Subcutaneous abdominal adipose tissue (tissue), 5 donors: ENCODE measurements around the gene TCFL5.

Experiments
- H3K27ac ChIP-seq: one replicate; pipeline ENCODE4 v1.7.0; 2013; ENCODE audit warnings: low read depth, mild to moderate bottlenecking, inconsistent platforms, low read length, moderate library complexity
- H3K27me3 ChIP-seq, 5 donors: one replicate each; pipeline ENCODE4 v1.7.0; 2013; ENCODE audit warnings: low read length in 5 of 5, inconsistent platforms in 1 of 5; ENCODE audit not compliant: control insufficient read depth in 5 of 5, insufficient read depth in 4 of 5
- H3K36me3 ChIP-seq, 5 donors: one replicate each; pipeline ENCODE4 v1.7.0; 2013; ENCODE audit warnings: low read length in 5 of 5; ENCODE audit not compliant: control insufficient read depth in 5 of 5, insufficient read depth in 5 of 5
- H3K4me1 ChIP-seq, 5 donors: one replicate each; pipeline ENCODE4 v1.7.0; 2013; ENCODE audit warnings: low read length in 5 of 5, mild to moderate bottlenecking in 3 of 5, moderate library complexity in 1 of 5; ENCODE audit not compliant: control insufficient read depth in 5 of 5, insufficient read depth in 5 of 5
- H3K4me3 ChIP-seq, 5 donors: one replicate each; pipeline ENCODE4 v1.7.0; 2013; ENCODE audit warnings: low read length in 5 of 5, low read depth in 1 of 5
- H3K9ac ChIP-seq, 5 donors: one replicate each; pipeline ENCODE4 v1.7.0; 2013; ENCODE audit warnings: low read length in 5 of 5, mild to moderate bottlenecking in 4 of 5, moderate library complexity in 3 of 5
- H3K9me3 ChIP-seq, 5 donors: one replicate each; pipeline ENCODE4 v1.7.0; 2013; ENCODE audit warnings: low read length in 5 of 5; ENCODE audit not compliant: control insufficient read depth in 5 of 5
- donor health status: healthy.
- donor health status: healthy.
- donor health status: healthy.
- donor health status: healthy.
- donor health status: healthy.

TCFL5 gene

DNA sequence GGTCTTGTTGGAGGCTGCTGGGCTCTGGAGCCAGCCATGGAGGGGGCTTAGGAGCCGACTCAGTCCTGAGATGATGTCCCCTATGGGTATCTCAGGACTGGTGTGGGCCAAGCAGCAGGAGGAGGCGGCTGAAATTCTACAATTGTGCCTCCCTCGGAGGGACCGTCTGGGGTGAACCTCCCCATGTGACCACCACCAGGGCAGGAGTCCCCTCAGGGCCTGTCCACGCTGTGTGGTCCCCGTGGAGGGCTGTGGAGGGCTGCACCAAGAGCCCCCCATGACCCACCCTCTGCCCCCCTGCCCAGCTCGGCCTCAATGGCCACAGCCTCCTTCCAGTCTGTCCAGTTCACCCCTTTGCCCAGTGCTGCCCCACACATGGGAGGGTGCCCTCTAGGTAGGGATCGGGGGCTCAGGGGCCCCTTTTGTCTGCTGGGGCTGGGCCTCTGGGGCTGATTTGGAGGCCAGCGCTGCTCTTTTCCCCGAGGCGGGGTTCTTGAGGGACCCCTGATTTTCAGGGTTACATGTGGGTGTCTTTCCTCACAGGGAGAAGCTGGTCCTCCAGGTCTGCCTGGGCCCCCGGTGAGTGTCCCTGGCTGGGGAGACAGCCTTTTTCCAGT is 43.5 kb downstream of the TCFL5 start:
- Histone ChIP-seq H3K9ac (peak overlapping the region in 1 of 5 donors; percentile 33), H3K27me3 (peaks cover 38 to 54% (median 46%) of the 10 kb centered on the region in 5 donors), H3K36me3 (peaks cover 0 to 8% (median 2%) of the 10 kb centered on the region in 5 donors), H3K4me3 (no peak overlapping the region), H3K4me1 (peaks cover 0 to 53% (median 36%) of the 10 kb centered on the region in 5 donors), H3K9me3 (no peaks in the 10 kb centered on the region), H3K27ac (no peak overlapping the region)

DNA sequence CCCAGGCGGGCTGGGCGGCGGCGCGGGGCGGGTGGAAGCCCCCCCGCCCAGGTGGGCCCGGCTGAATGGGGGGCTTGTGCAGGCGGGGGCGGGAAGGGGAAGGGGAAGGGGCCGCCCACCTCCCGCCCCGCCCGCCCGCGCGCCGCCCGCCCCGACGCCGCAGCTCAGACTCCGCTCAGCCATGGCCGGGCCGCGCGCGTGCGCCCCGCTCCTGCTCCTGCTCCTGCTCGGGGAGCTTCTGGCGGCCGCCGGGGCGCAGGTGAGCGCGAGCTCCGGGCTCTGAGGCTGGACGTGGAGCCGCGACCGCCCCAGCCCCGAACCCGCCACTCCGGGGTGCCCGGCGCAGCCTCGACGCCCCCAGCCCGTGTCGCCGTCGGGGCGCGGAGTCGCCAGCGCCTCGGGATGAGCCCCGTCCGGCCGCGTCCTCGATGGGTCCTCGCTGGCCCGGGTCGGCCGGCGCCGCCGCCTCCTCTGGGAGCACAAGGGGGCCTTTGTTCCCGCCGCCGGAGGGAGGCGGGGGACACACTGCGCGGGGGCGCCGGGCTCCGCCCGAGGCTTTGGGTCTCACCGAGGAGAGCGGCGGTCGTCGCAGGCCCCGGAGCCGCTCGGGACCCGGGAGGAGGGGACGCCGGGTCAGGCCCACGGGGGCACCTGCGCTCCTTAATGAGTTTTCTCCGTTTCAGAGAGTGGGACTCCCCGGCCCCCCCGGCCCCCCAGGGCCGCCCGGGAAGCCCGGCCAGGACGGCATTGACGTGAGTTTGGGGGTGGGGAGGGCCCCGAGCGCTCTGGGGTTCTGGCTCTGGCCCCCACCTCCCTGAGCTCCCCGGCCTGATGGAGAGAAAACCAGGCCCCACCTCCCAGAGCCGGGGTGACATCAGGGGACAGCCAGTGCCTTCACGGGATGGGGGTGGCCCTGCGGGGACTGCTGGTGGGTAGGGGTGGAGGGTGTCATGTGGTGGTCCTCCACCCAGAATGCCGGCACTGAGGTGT is 44.4 kb downstream of the TCFL5 start, which contains the start of gene COL9A3:
Gene COL9A3, plus strand, starts transcription at position 167 of the 990 bp plus-strand sequence. Its CDS starts 15 bp downstream, at position 182.
- Histone ChIP-seq H3K4me3 (peak within 1 kb of the TSS in 2 of 5 donors; percentile 6 to 44), H3K9ac (no peak within 1 kb of the TSS), H3K27ac (no peak within 1 kb of the TSS), H3K36me3 (peaks cover 0 to 17% (median 10%) of the 10 kb centered on the region in 5 donors), H3K4me1 (peaks cover 0 to 53% (median 36%) of the 10 kb centered on the region in 5 donors), H3K9me3 (no peaks in the 10 kb centered on the region), H3K27me3 (peaks cover 38 to 54% (median 46%) of the 10 kb centered on the region in 5 donors)

GRCh38 chr20:62816031-62816883 is 45.4 kb downstream of the TCFL5 start:
- H3K9ac ChIP-seq, result no peak overlapping the region
- H3K27me3 ChIP-seq, result peaks cover 38 to 53% (median 46%) of the 10 kb centered on the region in 5 donors
- no peaks in the 10 kb centered on the region for H3K9me3 ChIP-seq
- H3K4me3 ChIP-seq, result peak overlapping the region in 2 of 5 donors; percentile 6 to 44
- peaks cover 0 to 53% (median 36%) of the 10 kb centered on the region in 5 donors for H3K4me1 ChIP-seq
- H3K36me3 ChIP-seq, result peaks cover 0 to 26% (median 19%) of the 10 kb centered on the region in 5 donors
- no peak overlapping the region for H3K27ac ChIP-seq

GRCh38 chr20:62815066-62815991 is 46.3 kb downstream of the TCFL5 start:
- Histone ChIP-seq H3K9me3 (no peaks in the 10 kb centered on the region), H3K27me3 (peaks cover 38 to 50% (median 45%) of the 10 kb centered on the region in 5 donors), H3K36me3 (peaks cover 0 to 35% (median 28%) of the 10 kb centered on the region in 5 donors), H3K4me3 (no peak overlapping the region), H3K4me1 (peaks cover 0 to 51% (median 35%) of the 10 kb centered on the region in 5 donors), H3K9ac (no peak overlapping the region), H3K27ac (no peak overlapping the region)

GRCh38 chr20:62814709-62815065 is 46.9 kb downstream of the TCFL5 start:
- peaks cover 0 to 44% (median 30%) of the 10 kb centered on the region in 5 donors for H3K4me1 ChIP-seq
- no peaks in the 10 kb centered on the region for H3K9me3 ChIP-seq
- H3K27me3 ChIP-seq, result peaks cover 34 to 44% (median 39%) of the 10 kb centered on the region in 5 donors
- peaks cover 0 to 42% (median 34%) of the 10 kb centered on the region in 5 donors for H3K36me3 ChIP-seq
- H3K4me3 ChIP-seq, result no peak overlapping the region
- no peak overlapping the region for H3K27ac ChIP-seq
- H3K9ac ChIP-seq, result no peak overlapping the region

GRCh38 chr20:62814060-62814708 is 47.4 kb downstream of the TCFL5 start:
- peaks cover 34 to 43% (median 38%) of the 10 kb centered on the region in 5 donors for H3K27me3 ChIP-seq
- no peak overlapping the region for H3K4me3 ChIP-seq
- H3K36me3 ChIP-seq, result peaks cover 0 to 47% (median 40%) of the 10 kb centered on the region in 5 donors

DNA sequence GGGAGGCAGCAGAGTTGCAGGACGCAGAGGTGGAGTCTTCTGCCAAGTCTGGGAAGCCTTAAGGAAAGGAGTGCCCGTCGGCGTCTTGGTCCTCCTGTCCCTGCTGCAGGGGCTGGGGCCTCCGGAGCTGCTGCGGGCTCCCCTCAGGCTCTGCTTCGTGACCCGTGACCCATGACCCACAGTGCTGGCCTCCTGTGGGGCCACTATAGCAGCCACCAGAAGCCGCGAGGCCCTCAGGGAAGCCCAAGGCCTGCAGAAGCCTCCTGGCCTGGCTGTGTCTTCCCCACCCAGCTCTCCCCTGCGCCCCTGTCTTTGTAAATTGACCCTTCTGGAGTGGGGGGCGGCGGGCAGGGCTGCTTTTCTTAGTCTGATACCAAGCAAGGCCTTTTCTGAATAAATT is 48.0 kb downstream of the TCFL5 start:
- Histone ChIP-seq H3K27ac (no peak overlapping the region), H3K9me3 (no peaks in the 10 kb centered on the region), H3K27me3 (peaks cover 30 to 40% (median 35%) of the 10 kb centered on the region in 5 donors), H3K36me3 (peaks cover 0 to 50% (median 42%) of the 10 kb centered on the region in 5 donors), H3K4me1 (peaks cover 0 to 33% (median 19%) of the 10 kb centered on the region in 5 donors), H3K9ac (no peak overlapping the region), H3K4me3 (no peak overlapping the region)

More at GRCh38 chr20:62814060-62814708, 47.4 kb downstream of the TCFL5 start:
- Histone ChIP-seq H3K9me3 (no peaks in the 10 kb centered on the region), H3K4me1 (peaks cover 0 to 39% (median 25%) of the 10 kb centered on the region in 5 donors), H3K9ac (no peak overlapping the region), H3K27ac (no peak overlapping the region)

DNA sequence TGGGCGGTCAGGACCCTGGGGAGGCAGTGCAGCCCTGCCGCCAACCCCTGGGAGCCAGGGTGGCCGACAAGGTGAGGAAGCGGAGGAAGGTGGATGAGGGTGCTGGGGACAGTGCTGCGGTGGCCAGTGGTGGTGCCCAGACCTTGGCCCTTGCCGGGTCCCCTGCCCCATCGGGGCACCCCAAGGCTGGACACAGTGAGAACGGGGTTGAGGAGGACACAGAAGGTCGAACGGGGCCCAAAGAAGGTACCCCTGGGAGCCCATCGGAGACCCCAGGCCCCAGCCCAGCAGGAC is 48.8 kb downstream of the TCFL5 start:
- peaks cover 0 to 30% (median 14%) of the 10 kb centered on the region in 5 donors for H3K4me1 ChIP-seq
- no peaks in the 10 kb centered on the region for H3K9me3 ChIP-seq
- no peak overlapping the region for H3K9ac ChIP-seq
- H3K4me3 ChIP-seq, result no peak overlapping the region
- no peak overlapping the region for H3K27ac ChIP-seq
- peaks cover 23 to 33% (median 29%) of the 10 kb centered on the region in 5 donors for H3K27me3 ChIP-seq
- peaks cover 0 to 57% (median 45%) of the 10 kb centered on the region in 5 donors for H3K36me3 ChIP-seq
